ENCODE measurements around the gene SUMF1. TPM values are rescaled to one million over a fixed set of nuclear protein-coding genes. Genes with fewer than 3 reads are reported as not detected.

The SUMF1 gene
- total RNA-seq, 1 donor = 94.5 TPM

- Histone ChIP-seq H3K4me2 (ENCODE audit: insufficient read depth, low read length) (no peak overlapping the region), H3K4me1 (ENCODE audit: insufficient read depth, low read length) (no peaks in the 10 kb centered on the region), H3K4me3 (ENCODE audit: insufficient read depth, low read length) (no peak overlapping the region), H3K36me3 (ENCODE audit: insufficient read depth, low read length) (no peaks in the 10 kb centered on the region), H3K27me3 (ENCODE audit: insufficient read depth, low read length) (no peaks in the 10 kb centered on the region), H3K27ac (ENCODE audit: low read depth, low read length) (no peak overlapping the region), H2AFZ (ENCODE audit: low read length) (no peak overlapping the region), H4K20me1 (ENCODE audit: insufficient read depth, low read length) (no peaks in the 10 kb centered on the region), H3K9me3 (ENCODE audit: low read depth, low read length) (no peaks in the 10 kb centered on the region), H3K79me2 (ENCODE audit: insufficient read depth, low read length) (no peaks in the 10 kb centered on the region)
- TF ChIP-seq CTCF (IDR thresholded peaks at IDR 0.05; ENCODE audit: extremely low read depth, low read depth, low read length) = no peak
- no peak for DNase-seq (ENCODE audit: insufficient read length, low spot score, missing footprints)
Observed at GRCh38 chr3:4396542-4396941, 70.5 kb downstream of the SUMF1 start.

GRCh38 chr3:4396006-4396405, 71.1 kb downstream of the SUMF1 start:
- TF ChIP-seq CTCF (IDR thresholded peaks at IDR 0.05; ENCODE audit: extremely low read depth, low read depth, low read length) = no peak
- Histone ChIP-seq H3K27me3 (ENCODE audit: insufficient read depth, low read length) (no peaks in the 10 kb centered on the region), H3K4me3 (ENCODE audit: insufficient read depth, low read length) (no peak overlapping the region), H3K79me2 (ENCODE audit: insufficient read depth, low read length) (no peaks in the 10 kb centered on the region), H3K4me1 (ENCODE audit: insufficient read depth, low read length) (no peaks in the 10 kb centered on the region), H4K20me1 (ENCODE audit: insufficient read depth, low read length) (no peaks in the 10 kb centered on the region), H3K27ac (ENCODE audit: low read depth, low read length) (no peak overlapping the region), H2AFZ (ENCODE audit: low read length) (no peak overlapping the region), H3K36me3 (ENCODE audit: insufficient read depth, low read length) (no peaks in the 10 kb centered on the region), H3K4me2 (ENCODE audit: insufficient read depth, low read length) (no peak overlapping the region), H3K9me3 (ENCODE audit: low read depth, low read length) (no peaks in the 10 kb centered on the region)
- DNase-seq (ENCODE audit: insufficient read length, low spot score, missing footprints) = no peak

GRCh38 chr3:4395448-4395847, 71.6 kb downstream of the SUMF1 start:
- Histone ChIP-seq H3K9me3 (ENCODE audit: low read depth, low read length) (no peaks in the 10 kb centered on the region), H3K27ac (ENCODE audit: low read depth, low read length) (no peak overlapping the region), H2AFZ (ENCODE audit: low read length) (no peak overlapping the region), H3K36me3 (ENCODE audit: insufficient read depth, low read length) (no peaks in the 10 kb centered on the region), H3K4me2 (ENCODE audit: insufficient read depth, low read length) (no peak overlapping the region), H3K27me3 (ENCODE audit: insufficient read depth, low read length) (no peaks in the 10 kb centered on the region), H3K4me3 (ENCODE audit: insufficient read depth, low read length) (no peak overlapping the region), H4K20me1 (ENCODE audit: insufficient read depth, low read length) (no peaks in the 10 kb centered on the region), H3K79me2 (ENCODE audit: insufficient read depth, low read length) (no peaks in the 10 kb centered on the region), H3K4me1 (ENCODE audit: insufficient read depth, low read length) (no peaks in the 10 kb centered on the region)
- TF ChIP-seq CTCF (IDR thresholded peaks at IDR 0.05; ENCODE audit: extremely low read depth, low read depth, low read length) = no peak
- DNase-seq (ENCODE audit: insufficient read length, low spot score, missing footprints) = no peak

GRCh38 chr3:4394567-4394966, 72.5 kb downstream of the SUMF1 start:
- DNase-seq (ENCODE audit: insufficient read length, low spot score, missing footprints) = no peak
- Histone ChIP-seq H3K79me2 (ENCODE audit: insufficient read depth, low read length) (no peaks in the 10 kb centered on the region), H3K9me3 (ENCODE audit: low read depth, low read length) (no peaks in the 10 kb centered on the region), H3K27ac (ENCODE audit: low read depth, low read length) (no peak overlapping the region), H3K4me1 (ENCODE audit: insufficient read depth, low read length) (no peaks in the 10 kb centered on the region), H4K20me1 (ENCODE audit: insufficient read depth, low read length) (no peaks in the 10 kb centered on the region), H3K4me3 (ENCODE audit: insufficient read depth, low read length) (no peak overlapping the region), H3K27me3 (ENCODE audit: insufficient read depth, low read length) (no peaks in the 10 kb centered on the region), H3K36me3 (ENCODE audit: insufficient read depth, low read length) (no peaks in the 10 kb centered on the region), H3K4me2 (ENCODE audit: insufficient read depth, low read length) (no peak overlapping the region), H2AFZ (ENCODE audit: low read length) (no peak overlapping the region)
- TF ChIP-seq CTCF (IDR thresholded peaks at IDR 0.05; ENCODE audit: extremely low read depth, low read depth, low read length) = no peak
